Psoas muscle (tissue), 8 donors: ENCODE results near the gene CRYBB1. TPM values are rescaled to one million over a fixed set of nuclear protein-coding genes. Genes with fewer than 3 reads are reported as not detected.

Source experiments
- ATAC-seq, 4 donors: fragments of 200-7000 bp; cut with Tn5 transposase; one replicate each; pipeline ENCODE4 v1.9.1; 2020; ENCODE audit warnings: moderate library complexity in 3 of 4, mild to moderate bottlenecking in 2 of 4
- DNase-seq, 2 donors: peaks; one replicate each; pipeline ENCODE4 v3.0.0-alpha.2; 2020
- H3K27ac ChIP-seq: fragments of 200-600 bp; one replicate; pipeline ENCODE4 v1.8.0; 2022
- H3K27me3 ChIP-seq, 3 donors: fragments of 200-600 bp in 1 of 3; one replicate each; pipeline versions ENCODE4 v1.6.1 to v1.8.0; 2013 to 2022; ENCODE audit warnings: low read length in 2 of 3, mild to moderate bottlenecking in 2 of 3, moderate library complexity in 1 of 3; ENCODE audit not compliant: insufficient read depth in 3 of 3
- H3K36me3 ChIP-seq, 2 donors: fragments of 200-600 bp in 1 of 2; one replicate each; pipeline versions ENCODE4 v1.6.1 to v1.8.0; 2013 to 2022; ENCODE audit warnings: low read depth in 1 of 2, mild to moderate bottlenecking in 1 of 2, moderate library complexity in 1 of 2; ENCODE audit not compliant: insufficient read depth in 1 of 2
- H3K4me1 ChIP-seq: fragments of 200-600 bp; one replicate; pipeline ENCODE4 v1.8.0; 2022
- H3K4me3 ChIP-seq: fragments of 200-600 bp; one replicate; pipeline ENCODE4 v1.8.0; 2022; ENCODE audit warnings: mild to moderate bottlenecking
- H3K9me3 ChIP-seq: fragments of 200-600 bp; one replicate; pipeline ENCODE4 v1.8.0; 2022
- WGBS, 3 donors: extraction: QIAGEN DNeasy Blood & Tissue Kit; methylation state at CpG; one replicate each; pipeline versions ENCODE4 v1.1.6 to v1.1.7; 2013; 5-methylcytosine and 5-hydroxymethylcytosine counted together
- intact Hi-C, 2 donors: fragments of 100-400 bp; cut with DNase I; formaldehyde crosslinking; loops; one replicate each; pipeline versions ENCODE4 v1.11.0 to v1.14.2; 2022
- polyA plus RNA-seq, 3 donors: library from polyadenylated mRNA; stranded (reverse); fragments of 200-250 nt; gene quantifications; one replicate each; pipeline ENCODE4 v1.2.3, GENCODE V29; 2013
- total RNA-seq, 4 donors: library from RNA; stranded (reverse); fragmentation: NEBNext Ultra II Directional in 2 of 4; extraction: Animal tissue kit (Norgen Biotek cat#: 25700) in 2 of 4; gene quantifications; one replicate each; pipeline versions ENCODE4 v1.2.1 to v1.2.4, GENCODE V29; 2021 to 2023
- TF ChIP-seq, protein P1 (sequence below): fragments of 200-600 bp; IDR thresholded peaks from one replicate; pipeline ENCODE4 v1.8.0; 2022; ENCODE audit warnings: antibody characterized with exemption
- donor health status: healthy with polysubstance abuse.
- donor health status: DM: no; HTN: no; CAD: no; lungs with moderate emphysema.
- donor health status: Bipolar disorder and iron deficiency.
- donor health status: healthy.
- donor health status: DM: yes; HTN: yes; CAD: no.
- donor health status: DM: no; HTN: no; CAD: no.
- donor health status: DM: no; HTN: no; CAD: no.
- donor health status: DM: yes; HTN: yes; CAD: no.

The CRYBB1 gene
- total and polyA plus RNA-seq, 7 donors: 0.14 to 0.25 (median 0.22) TPM; not detected in 2

DNA sequence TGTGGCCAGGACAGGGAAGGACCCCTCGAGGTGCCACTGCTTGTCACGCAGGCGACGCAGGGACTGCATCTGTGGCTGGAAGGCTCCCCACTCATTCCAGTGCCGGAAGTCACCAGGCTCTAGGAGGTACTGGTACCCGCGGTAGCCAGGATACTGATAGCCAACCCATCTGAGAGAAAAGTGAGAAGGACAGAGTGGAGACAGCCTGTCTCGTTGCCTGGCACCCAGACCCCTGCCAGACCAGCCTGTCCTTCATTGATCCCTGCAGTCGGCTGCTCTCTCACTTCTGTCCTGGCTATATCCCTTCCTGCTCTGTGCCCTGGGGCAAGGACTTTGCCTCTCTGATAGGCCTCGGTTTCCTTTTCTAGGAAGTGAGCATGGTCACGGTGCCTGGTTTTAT is 18.3 kb downstream of the CRYBB1 start:
- Histone ChIP-seq H3K27me3 (no peaks in the 10 kb centered on the region), H3K4me1 (no peaks in the 10 kb centered on the region), H3K4me3 (no peak overlapping the region), H3K9me3 (no peaks in the 10 kb centered on the region), H3K27ac (no peak overlapping the region), H3K36me3 (no peaks in the 10 kb centered on the region)
- ATAC-seq (no peak), DNase-seq (no peak)
- WGBS, 3 donors: 70 to 81% (median 77%) methylated on average over 11 of the region's 11 CpGs
- TF ChIP-seq, protein P1, sequence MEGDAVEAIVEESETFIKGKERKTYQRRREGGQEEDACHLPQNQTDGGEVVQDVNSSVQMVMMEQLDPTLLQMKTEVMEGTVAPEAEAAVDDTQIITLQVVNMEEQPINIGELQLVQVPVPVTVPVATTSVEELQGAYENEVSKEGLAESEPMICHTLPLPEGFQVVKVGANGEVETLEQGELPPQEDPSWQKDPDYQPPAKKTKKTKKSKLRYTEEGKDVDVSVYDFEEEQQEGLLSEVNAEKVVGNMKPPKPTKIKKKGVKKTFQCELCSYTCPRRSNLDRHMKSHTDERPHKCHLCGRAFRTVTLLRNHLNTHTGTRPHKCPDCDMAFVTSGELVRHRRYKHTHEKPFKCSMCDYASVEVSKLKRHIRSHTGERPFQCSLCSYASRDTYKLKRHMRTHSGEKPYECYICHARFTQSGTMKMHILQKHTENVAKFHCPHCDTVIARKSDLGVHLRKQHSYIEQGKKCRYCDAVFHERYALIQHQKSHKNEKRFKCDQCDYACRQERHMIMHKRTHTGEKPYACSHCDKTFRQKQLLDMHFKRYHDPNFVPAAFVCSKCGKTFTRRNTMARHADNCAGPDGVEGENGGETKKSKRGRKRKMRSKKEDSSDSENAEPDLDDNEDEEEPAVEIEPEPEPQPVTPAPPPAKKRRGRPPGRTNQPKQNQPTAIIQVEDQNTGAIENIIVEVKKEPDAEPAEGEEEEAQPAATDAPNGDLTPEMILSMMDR: no peak
- intact Hi-C loops: no loop called here

- 81 to 91% (median 85%) methylated on average over 4 of the region's 4 CpGs for WGBS, 3 donors
- TF ChIP-seq, protein P1: no peak
- H3K4me1 ChIP-seq: no peaks in the 10 kb centered on the region
- H3K4me3 ChIP-seq: no peak overlapping the region
- no peak overlapping the region for H3K27ac ChIP-seq
- no peak for DNase-seq
- no peak for ATAC-seq
- H3K36me3 ChIP-seq: no peaks in the 10 kb centered on the region
- intact Hi-C loops: no loop called here
- H3K9me3 ChIP-seq: no peaks in the 10 kb centered on the region
- no peaks in the 10 kb centered on the region for H3K27me3 ChIP-seq
Observed at GRCh38 chr22:26597480-26597879, 20.3 kb downstream of the CRYBB1 start.

DNA sequence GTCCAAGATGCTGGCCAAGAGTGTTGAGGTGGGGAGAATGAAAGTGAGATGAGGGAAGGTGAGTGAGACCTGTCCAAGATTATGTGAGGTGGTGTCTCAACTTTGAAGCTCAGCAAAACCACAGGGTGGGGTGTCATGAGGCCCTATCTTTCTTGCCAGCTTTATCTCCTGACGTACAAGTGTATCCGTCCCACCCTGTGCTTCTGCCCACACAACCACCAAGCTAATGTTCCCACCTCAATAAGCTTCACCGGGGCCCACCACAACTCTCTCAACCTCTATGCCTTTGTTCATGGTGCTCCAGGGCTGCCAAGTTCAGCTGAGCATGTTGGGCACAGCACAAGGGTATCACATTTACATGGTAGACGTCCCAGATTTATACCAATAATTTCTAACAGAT is 20.8 kb downstream of the CRYBB1 start:
- TF ChIP-seq, protein P1: no peak
- 70 to 76% (median 75%) methylated on average over 4 of the region's 4 CpGs for WGBS, 3 donors
- no peaks in the 10 kb centered on the region for H3K27me3 ChIP-seq
- no peak for DNase-seq
- H3K9me3 ChIP-seq: no peaks in the 10 kb centered on the region
- H3K4me1 ChIP-seq: no peaks in the 10 kb centered on the region
- H3K4me3 ChIP-seq: no peak overlapping the region
- no peaks in the 10 kb centered on the region for H3K36me3 ChIP-seq
- intact Hi-C loops: no loop called here
- no peak overlapping the region for H3K27ac ChIP-seq
- no peak for ATAC-seq

DNA sequence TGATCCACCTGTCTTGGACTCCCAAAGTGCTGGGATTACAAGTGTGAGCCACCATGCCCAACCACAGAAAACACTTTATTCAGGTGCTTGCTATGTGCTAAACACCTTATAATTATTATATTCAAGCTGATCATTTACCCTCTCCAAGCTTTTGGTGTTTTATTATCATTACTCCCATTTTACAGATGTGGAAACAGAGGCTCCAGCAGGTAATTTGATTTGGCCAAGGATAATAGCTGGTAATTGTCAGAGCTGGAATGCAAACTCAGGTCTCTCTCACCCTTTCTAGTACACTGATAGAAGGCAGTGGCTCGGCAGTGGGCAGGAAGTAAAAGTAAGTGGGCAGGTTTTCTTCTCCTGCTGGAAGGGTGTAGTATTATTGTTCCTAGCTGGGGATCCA is 24.1 kb downstream of the CRYBB1 start:
- no peaks in the 10 kb centered on the region for H3K36me3 ChIP-seq
- H3K4me3 ChIP-seq: no peak overlapping the region
- TF ChIP-seq, protein P1: no peak
- 44 to 63% (median 48%) methylated on average over 1 of the region's 1 CpG for WGBS, 3 donors
- peaks cover 4% of the 10 kb centered on the region for H3K4me1 ChIP-seq
- H3K27me3 ChIP-seq: no peaks in the 10 kb centered on the region
- ATAC-seq (no peak), DNase-seq (no peak)
- no peaks in the 10 kb centered on the region for H3K9me3 ChIP-seq
- no peak overlapping the region for H3K27ac ChIP-seq
- intact Hi-C loops: loop anchor here in 1 of 2 donors (5.0 kb wide), 1 partner anchor 91 kb away; no protein-coding TSS in a partner anchor

- TF ChIP-seq, protein P1: no peak
- no peak overlapping the region for H3K27ac ChIP-seq
- peaks cover 9% of the 10 kb centered on the region for H3K4me1 ChIP-seq
- DNase-seq (no peak), ATAC-seq (no peak)
- intact Hi-C loops: loop anchor here in 1 of 2 donors (5.0 kb wide), 1 partner anchor 90 kb away; no protein-coding TSS in a partner anchor
- H3K27me3 ChIP-seq: no peaks in the 10 kb centered on the region
- WGBS, 3 donors: 83 to 89% (median 84%) methylated on average over 4 of the region's 4 CpGs
- no peaks in the 10 kb centered on the region for H3K36me3 ChIP-seq
- no peak overlapping the region for H3K4me3 ChIP-seq
- no peaks in the 10 kb centered on the region for H3K9me3 ChIP-seq
Observed at GRCh38 chr22:26592421-26592891, 25.4 kb downstream of the CRYBB1 start.
